ENCODE results near the gene TBC1D8. TPM values are rescaled to one million over a fixed set of nuclear protein-coding genes. Genes with fewer than 3 reads are reported as not detected.

TBC1D8 gene
- total and polyA plus RNA-seq, 2 of the 13 experiments (the other 11 are each of a cell fraction or from before 2014, with no cell fraction given) = 45.1 to 95.4 TPM

- no peak for TF ChIP-seq ZNF652 (CRISPR knock-in tag; IDR thresholded peaks at IDR 0.05; ENCODE audit: borderline replicate concordance, low read depth)
- TF ChIP-seq KMT2A (CRISPR knock-in tag; IDR thresholded peaks at IDR 0.05) = no peak
- 0 out of 2 replicates have a peak, but pooled peaks have one; percentile 33 for TF ChIP-seq ZFP36L1 (CRISPR knock-in tag; IDR thresholded peaks at IDR 0.05)
- TF ChIP-seq RBFOX2 (IDR thresholded peaks at IDR 0.05; ENCODE audit: low read depth, low read length) = 0 out of 2 replicates have a peak, but pooled peaks have one; percentile 1
- no peak for TF ChIP-seq NBN (conservative IDR thresholded peaks at IDR 0.05)
- peak; percentile 33; the same call in 1 of the 2 replicates for TF ChIP-seq RXRB (CRISPR knock-in tag; IDR thresholded peaks at IDR 0.05; ENCODE audit: borderline replicate concordance)
- no peak for TF ChIP-seq ESRRA (CRISPR knock-in tag; IDR thresholded peaks at IDR 0.05; ENCODE audit: low read depth)
- TF ChIP-seq POGZ (CRISPR knock-in tag; IDR thresholded peaks at IDR 0.05) = no peak
- 0 out of 2 replicates have a peak, but pooled peaks have one; percentile 1 for TF ChIP-seq SOX5 (CRISPR knock-in tag; IDR thresholded peaks at IDR 0.05; ENCODE audit: borderline replicate concordance)
- no peak for TF ChIP-seq ZNF44 (CRISPR knock-in tag; IDR thresholded peaks at IDR 0.05)
Observed at GRCh38 chr2:101064125-101064502, 87.1 kb downstream of the TBC1D8 start (continued).

- H3K36me3 ChIP-seq (replicated peaks in 1 of 2; ENCODE audit: control insufficient read depth in 1 of 2, insufficient read depth in 2 of 2, low read length in 2 of 2) = peaks cover 11 to 41% of the 10 kb centered on the region in 2 experiments
- ChIA-PET CTCF (ENCODE audit: low intra/inter-chr PET ratio, low total read pairs) (no interaction called here), POLR2A (interaction anchor here (0.8 to 3.0 kb wide), 6 partner anchors 22 to 87 kb away, joined by 3 to 54 read pairs (median 5); partner anchors contain the start of gene TBC1D8)
- no TSS peak for BruUV-seq (replicated peaks)
- ATAC-seq (no peak), DNase-seq (ENCODE audit: low spot score) (peak; percentile 25), FAIRE-seq (no peak)
- 95% methylated on average over 3 of the region's 3 CpGs for WGBS (ENCODE audit: low lambda C conversion rate)
- no peak overlapping the region for H2AFZ ChIP-seq (ENCODE audit: low read length)
- H3K27me3 ChIP-seq (ENCODE audit: control insufficient read depth in 1 of 2, insufficient read depth in 2 of 2, low read length in 2 of 2) = no peaks in the 10 kb centered on the region
- in situ Hi-C loops (cut with HindIII; ENCODE audit: extremely low pct_ligation_motif_present, low pct_unique_long_range_greater_than_20kb) (no loop called here), intact Hi-C loops (cut with micrococcal nuclease; ENCODE audit: unreplicated experiment) (no loop called here)
- H3K79me2 ChIP-seq (ENCODE audit: insufficient read depth, low read length) = peaks cover 55% of the 10 kb centered on the region
- H3K27ac ChIP-seq (ENCODE audit: extremely low read length, insufficient read depth, low read length) = peak overlapping the region; percentile 92
- H3K9ac ChIP-seq (ENCODE audit: insufficient read depth, low read depth, low read length) = peak overlapping the region; percentile 71
- peaks cover 71% of the 10 kb centered on the region for H3K4me1 ChIP-seq (ENCODE audit: insufficient read depth, low read length)
- peak overlapping the region; percentile 87 for H3K4me2 ChIP-seq (ENCODE audit: low read depth, low read length)
- peak overlapping the region in 1 of 3 experiments; percentile 56; a peak in 1 of 6 replicates for H3K4me3 ChIP-seq (replicated peaks in 1 of 3; ENCODE audit: insufficient read depth in 1 of 3, low read depth in 2 of 3, low read length in 3 of 3)
- H3K9me3 ChIP-seq (ENCODE audit: low read length) = no peaks in the 10 kb centered on the region
- H4K20me1 ChIP-seq (ENCODE audit: insufficient read depth, low read length) = no peaks in the 10 kb centered on the region
- TF ChIP-seq CREB1 (IDR thresholded peaks at IDR 0.05) (no peak), CREB1 (CRISPR knock-in tag; IDR thresholded peaks at IDR 0.05) (peak; percentile 33; the same call in 1 of the 2 replicates), TEAD3 (CRISPR knock-in tag; optimal IDR thresholded peaks at IDR 0.05; ENCODE audit: borderline replicate concordance) (peak; percentile 15), POLR2G (IDR thresholded peaks at IDR 0.05; ENCODE audit: low read depth, low read length) (0 out of 2 replicates have a peak, but pooled peaks have one; percentile 8), IKZF4 (CRISPR knock-in tag; IDR thresholded peaks at IDR 0.05; ENCODE audit: borderline replicate concordance, low read depth, not compliant biosample characterization) (no peak), KDM2A (CRISPR knock-in tag; IDR thresholded peaks at IDR 0.05; ENCODE audit: borderline replicate concordance, low read depth) (no peak), SOX5 (CRISPR knock-in tag; IDR thresholded peaks at IDR 0.05; ENCODE audit: borderline replicate concordance) (0 out of 2 replicates have a peak, but pooled peaks have one; percentile 19), FOXO4 (CRISPR knock-in tag; conservative IDR thresholded peaks at IDR 0.05) (0 out of 2 replicates have a peak, but pooled peaks have one; percentile 75), LCORL (IDR thresholded peaks at IDR 0.05) (no peak), LCORL (CRISPR knock-in tag; IDR thresholded peaks at IDR 0.05) (peak; percentile 65; the same call in 1 of the 2 replicates), ZNF207 (IDR thresholded peaks at IDR 0.05; ENCODE audit: borderline replicate concordance) (no peak), EP300 (IDR thresholded peaks at IDR 0.05; ENCODE audit: low read depth in 2 of 2, low read length in 2 of 2) (no peak), EP300 (CRISPR knock-in tag; IDR thresholded peaks at IDR 0.05; ENCODE audit: borderline replicate concordance) (0 out of 2 replicates have a peak, but pooled peaks have one; percentile 38), MTF2 (CRISPR knock-in tag; IDR thresholded peaks at IDR 0.05; ENCODE audit: borderline replicate concordance) (0 out of 2 replicates have a peak, but pooled peaks have one; percentile 42), CCAR2 (optimal IDR thresholded peaks at IDR 0.05; ENCODE audit: low read depth, low read length) (no peak), TAF1 (CRISPR knock-in tag; IDR thresholded peaks at IDR 0.05) (no peak)
Observed at GRCh38 chr2:101063352-101064124, 87.6 kb downstream of the TBC1D8 start.

All from HepG2 (cell line).